ENCODE data around the gene C10orf105. TPM values are rescaled to one million over a fixed set of nuclear protein-coding genes. Genes with fewer than 3 reads are reported as not detected.

Gene C10orf105
- total RNA-seq, 1 donor from 2014 or later: 0.53 TPM

GRCh38 chr10:71741671-71742070, 22.1 kb upstream of the C10orf105 start:
- ATAC-seq: no peak
- no peak for DNase-seq (ENCODE audit: low spot score)
- intact Hi-C loops (cut with DNase I): no loop called here

DNA sequence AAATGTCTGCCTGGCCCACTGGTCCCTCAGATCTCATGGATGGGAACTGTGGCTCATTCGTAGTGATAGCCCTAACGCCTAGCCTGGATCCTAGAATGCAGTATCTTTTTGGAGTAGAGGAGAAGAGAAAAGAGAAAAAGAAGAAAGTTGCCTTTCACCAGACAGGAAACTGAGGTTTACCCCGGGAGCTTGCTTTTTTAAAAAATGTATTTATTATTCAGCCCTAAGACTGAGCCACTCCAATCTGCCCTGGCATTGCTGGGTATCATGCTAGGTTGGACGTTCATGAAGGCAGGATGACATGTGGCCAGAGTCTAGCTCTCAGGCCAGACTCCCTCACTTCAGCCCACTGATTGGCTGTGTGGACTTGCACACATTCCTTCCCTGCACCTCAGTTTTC, 21.5 kb upstream of the C10orf105 start:
- DNase-seq (ENCODE audit: low spot score) (no peak), ATAC-seq (no peak)
- intact Hi-C loops (cut with DNase I): no loop called here

- intact Hi-C loops (cut with DNase I): no loop called here
- ATAC-seq (peak; percentile 35), DNase-seq (ENCODE audit: low spot score) (peak; percentile 81)
Observed at GRCh38 chr10:71740069-71740653, 20.6 kb upstream of the C10orf105 start.

- DNase-seq (ENCODE audit: low spot score) (no peak), ATAC-seq (no peak)
- intact Hi-C loops (cut with DNase I): no loop called here
Observed at GRCh38 chr10:71739358-71739900, 19.9 kb upstream of the C10orf105 start.

DNA sequence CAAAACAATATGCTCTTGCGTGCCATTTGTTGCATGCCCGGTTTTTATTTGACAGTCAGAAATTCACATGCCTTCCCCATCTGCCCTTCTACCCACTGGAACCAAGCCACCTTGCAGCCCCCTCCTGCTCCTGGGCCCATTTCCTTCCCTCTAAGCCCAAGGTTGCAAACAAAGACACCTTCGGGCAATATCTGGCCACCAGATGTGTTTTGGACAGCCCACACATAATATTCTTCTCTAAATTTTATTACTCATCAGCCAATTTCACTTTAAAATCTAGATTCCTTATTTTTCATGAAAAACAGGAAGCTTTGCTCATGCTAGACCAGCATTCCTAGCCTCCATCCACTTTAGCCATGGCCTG, 18.2 kb upstream of the C10orf105 start:
- ATAC-seq: no peak
- intact Hi-C loops (cut with DNase I): no loop called here
- no peak for DNase-seq (ENCODE audit: low spot score)

DNA sequence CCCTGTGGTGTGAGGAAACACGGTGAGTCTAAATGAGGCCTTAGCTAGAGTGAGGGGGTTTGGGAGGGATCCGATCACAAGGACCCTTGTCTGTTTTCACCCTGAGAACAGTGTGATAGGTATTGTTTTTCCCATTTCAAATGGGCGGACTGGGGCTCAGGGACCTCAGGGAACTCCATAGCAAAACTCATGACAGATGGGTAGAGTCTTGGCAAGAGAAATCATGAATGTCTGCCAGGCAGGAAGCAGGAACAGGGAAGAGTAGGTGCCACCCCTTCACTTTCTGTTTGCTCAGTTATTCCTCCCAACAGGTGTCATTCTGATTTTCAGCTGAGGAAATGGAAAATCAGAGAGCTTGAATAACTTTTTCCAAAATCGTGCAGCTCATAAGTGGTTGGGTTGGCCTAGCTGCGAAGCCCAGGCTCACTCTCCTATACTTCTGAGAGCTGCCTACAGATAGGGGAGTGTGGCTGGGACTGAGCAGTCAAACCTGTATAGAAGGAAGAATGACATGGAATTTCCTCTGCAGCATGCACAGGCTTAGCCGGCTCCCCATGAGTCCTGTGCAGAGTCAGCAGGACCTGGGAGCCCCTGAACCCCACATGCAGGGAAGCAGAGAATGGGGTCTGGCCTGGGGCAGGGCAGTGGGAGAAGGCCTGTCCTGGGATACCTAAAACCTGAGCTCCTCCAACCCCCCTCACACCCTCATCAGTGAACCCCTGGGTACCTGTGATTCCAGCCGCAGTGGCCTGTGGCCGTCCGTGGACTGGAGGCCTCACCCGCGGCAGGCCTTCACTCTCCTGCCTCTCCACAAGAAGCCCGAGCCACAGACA, 17.6 kb upstream of the C10orf105 start:
- DNase-seq (ENCODE audit: low spot score) (no peak), ATAC-seq (no peak)
- intact Hi-C loops (cut with DNase I): no loop called here

GRCh38 chr10:71736570-71736952, 17.0 kb upstream of the C10orf105 start:
- ATAC-seq (no peak), DNase-seq (ENCODE audit: low spot score) (no peak)
- intact Hi-C loops (cut with DNase I): no loop called here

- ATAC-seq (peak; percentile 23), DNase-seq (ENCODE audit: low spot score) (no peak)
Observed at GRCh38 chr10:71735709-71736569, 16.4 kb upstream of the C10orf105 start.

DNA sequence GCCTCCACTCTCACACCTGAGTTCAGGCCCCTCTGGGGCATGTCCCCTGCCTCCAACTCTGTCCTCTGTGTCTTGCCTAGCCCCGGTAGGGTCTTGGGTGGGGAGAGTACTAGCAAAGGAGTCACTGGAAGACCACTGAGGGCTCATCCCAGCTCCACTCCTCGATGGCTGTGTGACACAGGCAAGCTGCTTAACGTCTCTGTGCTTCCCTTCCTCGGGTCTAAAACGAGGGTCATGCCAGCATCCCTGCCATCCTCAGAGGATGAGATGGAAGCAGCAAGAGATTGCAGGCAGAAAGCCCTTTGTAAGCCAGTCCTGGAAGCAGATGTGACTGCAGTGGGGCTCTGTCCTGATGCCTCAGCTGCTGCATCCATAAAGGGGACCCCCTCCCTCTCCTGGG, 15.2 kb upstream of the C10orf105 start:
- intact Hi-C loops (cut with DNase I): no loop called here
- ATAC-seq (no peak), DNase-seq (ENCODE audit: low spot score) (no peak)

More at GRCh38 chr10:71735709-71736569, 16.4 kb upstream of the C10orf105 start:
- intact Hi-C loops (cut with DNase I): no loop called here

DNA sequence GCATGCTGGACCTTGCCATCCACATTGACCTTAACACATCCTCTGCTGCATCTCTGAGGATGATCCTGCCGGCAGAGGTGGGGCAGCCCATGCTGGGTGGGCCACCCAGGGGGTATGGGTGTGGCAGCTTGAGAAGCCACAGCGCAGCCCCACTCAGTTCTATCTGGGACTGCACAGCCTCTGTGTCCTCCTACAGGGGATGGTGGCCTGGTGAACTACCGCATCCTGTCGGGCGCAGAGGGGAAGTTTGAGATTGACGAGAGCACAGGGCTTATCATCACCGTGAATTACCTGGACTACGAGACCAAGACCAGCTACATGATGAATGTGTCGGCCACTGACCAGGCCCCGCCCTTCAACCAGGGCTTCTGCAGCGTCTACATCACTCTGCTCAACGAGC, 12.2 kb upstream of the C10orf105 start:
- intact Hi-C loops (cut with DNase I): no loop called here
- DNase-seq (ENCODE audit: low spot score) (no peak), ATAC-seq (no peak)

GRCh38 chr10:71729161-71729636, 9.6 kb upstream of the C10orf105 start:
- no peak for DNase-seq (ENCODE audit: low spot score)
- intact Hi-C loops (cut with DNase I): no loop called here
- peak; percentile 54 for ATAC-seq

DNA sequence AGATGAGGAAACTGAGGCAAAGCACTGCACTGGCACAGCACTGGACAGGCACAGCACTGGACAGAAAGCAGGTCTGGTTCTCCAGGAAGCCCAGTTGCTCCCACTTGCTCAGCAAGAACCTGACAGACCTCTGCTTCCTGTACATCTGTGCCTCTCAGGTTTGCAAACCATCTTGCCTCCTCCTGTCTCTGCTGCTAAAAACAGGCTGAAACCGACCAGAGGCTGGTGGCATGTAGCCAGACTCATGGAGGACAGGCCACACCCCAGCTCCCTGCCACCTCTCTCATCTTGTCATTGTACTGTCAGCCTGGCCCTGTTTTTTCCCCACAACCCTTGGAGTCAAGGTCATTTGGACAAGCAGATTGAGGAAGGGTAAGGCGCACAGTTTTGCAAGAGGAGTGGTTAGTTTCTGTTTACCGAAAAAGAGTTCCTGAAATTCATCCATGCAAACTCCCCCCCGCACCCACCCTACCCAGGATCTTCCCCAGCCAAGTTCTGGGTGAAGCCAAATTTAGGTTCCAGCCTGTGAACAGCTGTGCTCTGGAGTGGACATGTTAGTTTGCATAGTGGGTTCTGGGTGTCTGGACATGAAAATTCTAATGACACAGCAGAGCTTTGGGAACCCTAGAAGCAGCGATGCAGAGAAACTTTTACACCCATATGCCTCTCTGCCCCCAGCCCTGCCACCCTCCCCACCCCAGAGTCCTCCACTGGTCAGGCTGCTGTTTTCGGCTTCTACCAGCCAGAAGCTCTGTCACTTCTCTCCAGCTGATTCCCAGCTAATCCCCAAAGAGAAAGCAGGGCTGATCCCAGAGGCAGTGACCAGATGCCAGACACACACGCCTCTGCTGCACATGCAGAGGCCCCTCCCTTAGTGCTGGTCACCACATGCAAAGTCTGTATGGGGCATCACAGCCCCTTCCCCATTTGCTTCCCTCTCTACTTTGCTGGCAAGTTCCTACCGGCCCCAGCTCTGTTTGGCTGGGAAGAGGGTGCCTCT, 8.5 kb upstream of the C10orf105 start:
- DNase-seq (ENCODE audit: low spot score) (no peak), ATAC-seq (peak; percentile 59)
- intact Hi-C loops (cut with DNase I): no loop called here

- ATAC-seq: peak; percentile 9
- intact Hi-C loops (cut with DNase I): no loop called here
- DNase-seq (ENCODE audit: low spot score): no peak
Observed at GRCh38 chr10:71727105-71727737, 7.6 kb upstream of the C10orf105 start.

DNA sequence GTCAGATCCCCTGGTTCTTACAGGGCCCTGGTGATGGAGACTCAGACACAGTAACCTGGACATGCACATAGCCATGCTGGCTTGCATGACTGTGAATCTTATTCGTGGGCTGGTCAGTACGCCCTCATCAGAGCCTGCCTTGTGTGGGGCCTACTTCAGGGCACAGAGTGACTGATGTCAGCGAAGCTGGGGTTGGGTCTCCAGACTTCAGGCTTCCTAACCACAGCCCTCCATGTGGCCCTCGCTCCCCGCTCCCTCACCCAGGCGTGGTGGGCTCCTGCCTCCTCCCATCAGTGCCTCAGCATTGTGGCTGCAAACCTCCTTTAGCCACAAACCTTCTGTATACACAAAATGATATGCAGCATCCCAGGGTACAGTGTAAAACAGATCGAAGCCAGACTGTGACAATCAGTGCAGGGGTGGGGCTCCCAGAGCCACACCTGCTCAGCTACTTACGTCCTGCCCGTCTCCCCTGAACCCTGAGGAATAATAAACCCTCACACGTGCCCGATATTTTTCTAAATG, 7.1 kb upstream of the C10orf105 start:
- no peak for ATAC-seq
- intact Hi-C loops (cut with DNase I): no loop called here
- DNase-seq (ENCODE audit: low spot score): no peak

DNA sequence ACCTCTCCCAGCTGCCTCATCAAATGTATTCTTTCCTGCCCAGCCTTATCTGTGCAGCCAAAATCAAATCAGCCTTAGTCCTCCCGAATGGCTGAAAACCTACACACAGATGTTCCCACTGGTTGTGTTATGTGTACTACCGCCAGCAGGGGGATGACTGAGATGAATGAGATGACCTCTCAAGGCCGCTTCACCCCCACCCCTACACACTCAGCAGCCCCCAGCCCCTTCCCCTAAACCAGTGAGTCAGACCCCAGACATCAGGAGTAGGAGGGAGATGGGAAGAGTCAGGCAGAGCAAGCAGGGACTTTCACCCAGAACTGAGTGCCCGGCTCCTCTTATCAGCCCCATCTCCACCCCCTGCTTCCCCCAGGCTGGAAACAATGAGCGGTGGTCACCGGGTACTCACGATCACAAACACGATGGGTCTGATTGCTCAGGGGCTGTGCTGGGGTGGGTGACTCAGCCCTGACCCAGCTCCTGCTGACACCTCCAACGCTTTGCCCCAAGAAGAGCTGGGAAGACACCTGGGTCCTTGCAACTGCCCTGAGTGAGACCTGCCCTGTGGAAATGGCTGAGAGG, 6.5 kb upstream of the C10orf105 start:
- intact Hi-C loops (cut with DNase I): no loop called here
- no peak for DNase-seq (ENCODE audit: low spot score)
- ATAC-seq: no peak

DNA sequence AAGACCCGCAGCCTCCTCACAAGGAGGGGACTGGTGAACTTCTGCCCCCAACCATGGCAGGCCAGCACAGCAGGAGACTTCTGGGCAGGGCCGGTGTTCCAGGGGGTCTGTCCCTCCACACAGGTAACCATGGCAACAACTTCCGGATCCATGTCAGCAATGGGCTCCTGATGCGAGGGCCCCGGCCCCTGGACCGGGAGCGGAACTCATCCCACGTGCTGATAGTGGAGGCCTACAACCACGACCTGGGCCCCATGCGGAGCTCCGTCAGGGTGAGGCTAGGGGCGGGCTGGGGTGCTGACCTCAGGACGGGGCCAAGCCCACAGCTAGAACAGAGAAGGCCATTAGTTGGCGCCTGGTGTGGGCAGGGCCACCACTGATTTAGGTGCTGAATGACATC, 5.7 kb upstream of the C10orf105 start:
- ATAC-seq (no peak), DNase-seq (ENCODE audit: low spot score) (no peak)
- intact Hi-C loops (cut with DNase I): no loop called here

DNA sequence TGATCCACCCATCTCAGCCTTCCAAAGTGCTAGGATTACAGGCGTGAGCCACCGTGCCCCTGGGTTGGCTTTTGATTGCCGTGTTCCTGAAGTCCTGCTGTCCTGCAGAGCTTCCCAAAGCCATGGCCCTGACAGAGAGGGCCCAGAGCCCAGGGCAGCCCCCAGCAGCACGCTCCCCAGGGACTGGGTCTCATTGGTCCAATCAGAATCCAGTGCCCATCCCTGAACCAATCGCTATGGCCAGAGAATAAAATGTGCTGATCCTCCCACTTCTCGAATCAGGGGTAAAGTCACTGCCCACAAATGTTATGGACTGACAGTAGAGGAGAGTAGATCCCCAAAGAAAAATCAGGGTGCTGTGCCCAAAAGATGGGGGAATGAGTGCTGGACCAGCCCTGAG, 5.0 kb upstream of the C10orf105 start:
- ATAC-seq (no peak), DNase-seq (ENCODE audit: low spot score) (no peak)
- intact Hi-C loops (cut with DNase I): no loop called here
